AG09309 (cell line): ENCODE measurements around the gene E2F2.
"Not testable (repeated sequence)": the region's sequence is repeated elsewhere in the genome, so short reads cannot be mapped to it uniquely, and the experiment has no call there.

Experiments
- DNase-seq: peaks from one replicate; pipeline ENCODE4 v3.0.0-alpha.2; 2010; ENCODE audit warnings: low read depth
- H3K4me3 ChIP-seq: 2 replicates; pipeline ENCODE4 v1.5.1; 2011; ENCODE audit warnings: mild to moderate bottlenecking, low read depth, low read length, moderate library complexity; ENCODE audit not compliant: control insufficient read depth
- TF ChIP-seq, protein P1 (sequence below): IDR thresholded peaks from 2 replicates; pipeline ENCODE4 v1.5.1; 2011; ENCODE audit warnings: mild to moderate bottlenecking, low read depth, low read length, inconsistent platforms; ENCODE audit not compliant: insufficient read depth, control insufficient read depth; ENCODE audit errors: missing control alignments

E2F2 gene

GRCh38 chr1:23505851-23506250, 25.2 kb downstream of the E2F2 start:
- H3K4me3 ChIP-seq: no peak overlapping the region
- TF ChIP-seq, protein P1, sequence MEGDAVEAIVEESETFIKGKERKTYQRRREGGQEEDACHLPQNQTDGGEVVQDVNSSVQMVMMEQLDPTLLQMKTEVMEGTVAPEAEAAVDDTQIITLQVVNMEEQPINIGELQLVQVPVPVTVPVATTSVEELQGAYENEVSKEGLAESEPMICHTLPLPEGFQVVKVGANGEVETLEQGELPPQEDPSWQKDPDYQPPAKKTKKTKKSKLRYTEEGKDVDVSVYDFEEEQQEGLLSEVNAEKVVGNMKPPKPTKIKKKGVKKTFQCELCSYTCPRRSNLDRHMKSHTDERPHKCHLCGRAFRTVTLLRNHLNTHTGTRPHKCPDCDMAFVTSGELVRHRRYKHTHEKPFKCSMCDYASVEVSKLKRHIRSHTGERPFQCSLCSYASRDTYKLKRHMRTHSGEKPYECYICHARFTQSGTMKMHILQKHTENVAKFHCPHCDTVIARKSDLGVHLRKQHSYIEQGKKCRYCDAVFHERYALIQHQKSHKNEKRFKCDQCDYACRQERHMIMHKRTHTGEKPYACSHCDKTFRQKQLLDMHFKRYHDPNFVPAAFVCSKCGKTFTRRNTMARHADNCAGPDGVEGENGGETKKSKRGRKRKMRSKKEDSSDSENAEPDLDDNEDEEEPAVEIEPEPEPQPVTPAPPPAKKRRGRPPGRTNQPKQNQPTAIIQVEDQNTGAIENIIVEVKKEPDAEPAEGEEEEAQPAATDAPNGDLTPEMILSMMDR: no peak
- no peak for DNase-seq

- not testable (repeated sequence) for DNase-seq, H3K4me3 ChIP-seq
Measured at GRCh38 chr1:23504156-23504555, 26.9 kb downstream of the E2F2 start.

DNA sequence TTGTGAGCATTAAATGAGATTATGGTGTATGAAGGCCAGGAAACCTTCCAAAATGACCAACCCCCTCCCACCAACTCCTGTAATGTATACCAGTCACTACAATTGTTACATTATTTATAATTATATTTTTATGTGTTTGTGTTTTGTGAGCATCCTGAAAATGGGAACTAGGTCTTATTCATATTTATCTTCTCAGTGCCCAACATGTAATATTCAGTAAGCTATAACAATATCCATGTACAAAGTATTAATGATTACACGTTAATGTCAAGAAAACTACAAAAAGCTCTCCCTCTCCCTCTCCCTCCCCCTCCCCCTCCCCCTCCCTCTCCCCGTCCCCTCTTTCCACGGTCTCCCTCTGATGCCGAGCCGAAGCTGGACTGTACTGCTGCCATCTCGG, 28.1 kb downstream of the E2F2 start:
- TF ChIP-seq, protein P1: no peak
- no peak for DNase-seq
- H3K4me3 ChIP-seq: no peak overlapping the region

DNA sequence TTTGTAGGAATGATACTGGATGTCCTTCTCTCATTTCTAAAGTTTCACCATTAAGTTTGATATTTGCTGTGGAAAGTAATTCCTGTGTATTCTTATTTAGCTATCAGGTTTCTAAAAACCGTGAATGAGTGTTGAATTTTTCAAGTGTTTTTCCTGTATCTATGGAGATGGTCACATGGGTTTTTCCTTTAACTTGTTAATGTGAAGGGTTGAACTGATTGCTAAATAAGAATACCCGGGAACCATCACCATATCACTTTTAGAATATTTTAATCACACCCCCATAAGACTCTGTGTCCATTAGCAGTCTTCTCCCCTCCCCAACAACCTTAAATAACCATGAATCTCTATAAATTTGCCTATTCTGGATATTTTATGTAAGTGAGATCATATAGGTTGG, 30.6 kb downstream of the E2F2 start:
- TF ChIP-seq, protein P1: no peak
- H3K4me3 ChIP-seq: no peak overlapping the region
- no peak for DNase-seq

- TF ChIP-seq, protein P1: no peak
- no peak overlapping the region for H3K4me3 ChIP-seq
- DNase-seq: no peak
Measured at GRCh38 chr1:23497777-23498439, 33.1 kb downstream of the E2F2 start.

- DNase-seq: no peak
- TF ChIP-seq, protein P1: no peak
- no peak overlapping the region for H3K4me3 ChIP-seq
Measured at GRCh38 chr1:23496490-23497181, 34.4 kb downstream of the E2F2 start.

DNA sequence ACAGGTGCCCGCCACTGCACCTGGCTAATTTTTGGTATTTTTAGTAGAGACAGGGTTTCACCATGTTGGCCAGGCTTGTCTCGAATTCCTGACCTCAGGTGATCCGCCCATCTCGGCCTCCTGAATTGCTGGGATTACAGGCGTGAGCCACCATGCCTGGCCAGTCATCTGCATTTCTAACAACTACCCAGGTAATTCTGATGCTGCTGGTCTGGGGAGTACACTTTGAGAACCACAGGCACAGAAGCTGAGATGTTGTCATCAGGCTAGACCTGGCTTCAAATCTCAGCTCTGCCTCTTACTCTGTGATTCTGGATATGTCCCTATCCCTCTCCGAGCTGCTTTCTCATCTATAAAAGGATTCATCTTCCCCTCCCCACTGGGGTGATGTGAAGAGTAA, 36.2 kb downstream of the E2F2 start:
- H3K4me3 ChIP-seq, DNase-seq: not testable (repeated sequence)

DNA sequence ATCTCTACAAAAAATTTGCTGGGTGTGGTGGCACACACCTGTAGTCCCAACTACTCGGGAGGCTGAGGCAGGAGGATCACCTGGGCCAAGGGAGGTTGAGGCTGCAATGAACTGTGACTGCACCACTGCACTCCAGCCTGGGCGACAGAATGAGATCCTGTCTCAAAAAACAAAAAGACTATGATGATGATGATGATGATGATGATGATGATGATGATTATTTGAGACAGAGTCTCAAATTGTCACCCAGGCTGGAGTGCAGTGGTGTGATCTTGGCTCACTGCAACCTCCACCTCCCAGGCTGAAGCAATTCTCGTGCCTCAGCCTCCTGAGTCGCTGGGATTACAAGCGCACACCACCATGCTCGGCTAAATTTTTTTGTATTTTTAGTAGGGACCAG, 38.3 kb downstream of the E2F2 start:
- not testable (repeated sequence) for H3K4me3 ChIP-seq, DNase-seq
